Endothelial cell of umbilical vein (primary cell): ENCODE measurements around the gene WIPI1.

ENCODE experiments used
- POLR2A ChIP-seq: IDR thresholded peaks from 2 replicates; pipeline ENCODE4 v1.6.1; 2012; ENCODE audit warnings: low read depth, mild to moderate bottlenecking, control low read depth, low read length
- TF ChIP-seq, protein P1 (sequence below), 2 donors: IDR thresholded peaks; 1 replicate in 1 of 2; 2 replicates in 1 of 2; pipeline ENCODE4 v1.5.1; 2011; ENCODE audit warnings: low read length in 2 of 2, mild to moderate bottlenecking in 2 of 2, moderate library complexity in 2 of 2, control low read depth in 1 of 2, inconsistent platforms in 1 of 2, low read depth in 1 of 2; ENCODE audit not compliant: insufficient read depth in 1 of 2; ENCODE audit errors: extremely low read depth in 1 of 2

GRCh38 chr17:68468334-68468733 lies 11.0 kb upstream of the WIPI1 start:
- TF ChIP-seq, protein P1, sequence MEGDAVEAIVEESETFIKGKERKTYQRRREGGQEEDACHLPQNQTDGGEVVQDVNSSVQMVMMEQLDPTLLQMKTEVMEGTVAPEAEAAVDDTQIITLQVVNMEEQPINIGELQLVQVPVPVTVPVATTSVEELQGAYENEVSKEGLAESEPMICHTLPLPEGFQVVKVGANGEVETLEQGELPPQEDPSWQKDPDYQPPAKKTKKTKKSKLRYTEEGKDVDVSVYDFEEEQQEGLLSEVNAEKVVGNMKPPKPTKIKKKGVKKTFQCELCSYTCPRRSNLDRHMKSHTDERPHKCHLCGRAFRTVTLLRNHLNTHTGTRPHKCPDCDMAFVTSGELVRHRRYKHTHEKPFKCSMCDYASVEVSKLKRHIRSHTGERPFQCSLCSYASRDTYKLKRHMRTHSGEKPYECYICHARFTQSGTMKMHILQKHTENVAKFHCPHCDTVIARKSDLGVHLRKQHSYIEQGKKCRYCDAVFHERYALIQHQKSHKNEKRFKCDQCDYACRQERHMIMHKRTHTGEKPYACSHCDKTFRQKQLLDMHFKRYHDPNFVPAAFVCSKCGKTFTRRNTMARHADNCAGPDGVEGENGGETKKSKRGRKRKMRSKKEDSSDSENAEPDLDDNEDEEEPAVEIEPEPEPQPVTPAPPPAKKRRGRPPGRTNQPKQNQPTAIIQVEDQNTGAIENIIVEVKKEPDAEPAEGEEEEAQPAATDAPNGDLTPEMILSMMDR (IDR thresholded peaks at IDR 0.05; ENCODE audit: extremely low read depth in 1 of 2, insufficient read depth in 1 of 2, low read depth in 1 of 2, low read length in 2 of 2): no peak
- no peak for TF ChIP-seq POLR2A
